AG09309 (cell line): ENCODE measurements around the gene GLRX5.

Experiments
- DNase-seq: peaks from one replicate; pipeline ENCODE4 v3.0.0-alpha.2; 2010; ENCODE audit warnings: low read depth
- H3K4me3 ChIP-seq: 2 replicates; pipeline ENCODE4 v1.5.1; 2011; ENCODE audit warnings: mild to moderate bottlenecking, low read depth, low read length, moderate library complexity; ENCODE audit not compliant: control insufficient read depth
- CTCF ChIP-seq: IDR thresholded peaks from 2 replicates; pipeline ENCODE4 v1.5.1; 2011; ENCODE audit warnings: mild to moderate bottlenecking, low read depth, low read length, inconsistent platforms; ENCODE audit not compliant: insufficient read depth, control insufficient read depth; ENCODE audit errors: missing control alignments

The GLRX5 gene

GRCh38 chr14:95494456-95494855, 40.4 kb upstream of the GLRX5 start:
- no peak for DNase-seq
- H3K4me3 ChIP-seq: no peak overlapping the region
- TF ChIP-seq CTCF: no peak

DNA sequence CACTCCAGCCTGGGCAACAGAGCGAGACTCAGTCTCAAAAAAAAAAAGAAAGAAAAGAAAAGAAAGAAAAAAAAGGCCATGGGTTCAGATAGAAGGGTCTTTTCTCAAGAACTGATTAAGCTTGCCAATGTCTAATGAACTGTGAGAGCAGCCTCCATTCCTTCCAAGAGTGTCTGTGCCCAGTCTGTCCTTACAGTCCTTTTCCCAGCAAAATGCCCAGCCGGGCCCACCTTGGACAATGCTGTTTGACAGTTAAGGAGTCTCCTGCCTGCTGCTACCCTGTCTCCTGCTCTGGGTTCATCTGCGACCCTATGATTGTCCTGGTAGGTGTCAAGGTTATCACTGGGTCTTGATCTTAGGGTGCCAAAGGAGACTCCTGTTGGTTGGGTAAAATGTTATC, 39.8 kb upstream of the GLRX5 start:
- DNase-seq: no peak
- no peak overlapping the region for H3K4me3 ChIP-seq
- TF ChIP-seq CTCF: no peak

DNA sequence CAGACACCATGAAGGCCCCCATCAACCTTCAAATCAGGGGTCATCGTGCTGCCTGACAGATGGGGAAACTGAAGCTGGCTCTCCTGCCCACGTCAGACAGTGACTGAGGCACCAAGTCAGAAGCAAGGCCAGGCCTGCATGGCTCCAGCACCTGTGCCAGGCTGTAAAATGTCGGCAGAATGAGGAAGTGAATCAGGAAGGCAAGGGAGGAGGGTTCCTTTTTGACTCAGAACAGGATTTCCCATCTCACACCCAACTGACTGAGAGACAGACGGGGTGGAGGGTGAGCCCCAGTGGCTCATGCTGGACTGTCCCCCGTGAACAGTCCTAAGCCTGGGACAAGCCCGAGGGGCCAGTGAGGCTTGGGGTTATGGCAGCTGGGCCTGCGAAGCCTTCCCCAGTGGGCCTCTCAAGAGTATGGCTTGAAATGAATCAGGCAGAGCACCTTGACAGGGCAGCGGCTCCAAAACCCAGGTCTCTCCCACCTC, 39.3 kb upstream of the GLRX5 start:
- no peak for TF ChIP-seq CTCF
- no peak overlapping the region for H3K4me3 ChIP-seq
- no peak for DNase-seq

DNA sequence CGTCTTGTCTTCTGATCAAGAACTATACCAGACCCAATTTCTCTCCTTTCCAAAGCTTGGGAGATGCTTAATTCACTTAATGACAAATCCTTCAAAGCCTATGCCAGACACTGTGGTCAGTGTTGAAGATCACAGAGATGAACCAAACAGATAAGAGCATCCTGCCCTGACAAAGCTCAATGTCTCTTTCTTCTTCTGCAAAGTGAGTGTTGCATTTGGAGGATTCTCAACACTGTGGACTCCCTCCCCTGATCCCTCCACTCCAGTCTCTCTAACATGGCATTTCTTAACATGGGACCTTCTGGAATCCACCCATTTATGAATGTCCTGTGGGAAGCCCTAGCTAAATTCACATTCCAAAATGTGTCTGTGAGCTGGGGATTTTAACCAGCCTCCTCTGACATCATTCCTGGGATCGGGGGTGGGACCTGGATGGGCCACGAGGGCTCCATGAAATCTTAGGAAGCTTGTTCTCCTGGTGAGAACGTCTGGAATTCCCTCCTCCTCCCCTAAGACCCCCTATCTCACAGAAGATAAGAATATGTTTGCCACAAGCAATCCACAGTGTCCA, 38.7 kb upstream of the GLRX5 start:
- no peak for TF ChIP-seq CTCF
- H3K4me3 ChIP-seq: no peak overlapping the region
- DNase-seq: no peak

GRCh38 chr14:95496690-95497259, 38.1 kb upstream of the GLRX5 start:
- H3K4me3 ChIP-seq: no peak overlapping the region
- TF ChIP-seq CTCF: no peak

GRCh38 chr14:95497561-95498011, 37.3 kb upstream of the GLRX5 start:
- no peak for DNase-seq

More at GRCh38 chr14:95496690-95497259, 38.1 kb upstream of the GLRX5 start:
- DNase-seq: no peak

More at GRCh38 chr14:95497561-95498011, 37.3 kb upstream of the GLRX5 start:
- no peak overlapping the region for H3K4me3 ChIP-seq
- TF ChIP-seq CTCF: no peak
